Epithelial cell of esophagus (primary cell): Measurements from ENCODE around the gene APEX1.
"Not testable (repeated sequence)": the region's sequence is repeated elsewhere in the genome, so short reads cannot be mapped to it uniquely, and the experiment has no call there.

Experiments used
- DNase-seq: peaks from one replicate; pipeline ENCODE4 v3.0.0; 2010; ENCODE audit warnings: low read depth
- H3K4me3 ChIP-seq: 2 replicates; pipeline ENCODE4 v1.5.1; 2011; ENCODE audit warnings: mild to moderate bottlenecking, low read length, control low read depth
- CTCF ChIP-seq: IDR thresholded peaks from 2 replicates; pipeline ENCODE4 v1.5.1; 2011; ENCODE audit warnings: low read depth, mild to moderate bottlenecking, low read length, control low read depth, inconsistent platforms; ENCODE audit not compliant: insufficient read depth; ENCODE audit errors: missing control alignments

Gene APEX1

GRCh38 chr14:20436363-20436755 lies 18.7 kb upstream of the APEX1 start:
- DNase-seq: peak; percentile 60
- no peak overlapping the region for H3K4me3 ChIP-seq
- no peak for TF ChIP-seq CTCF

- no peak for DNase-seq
- no peak overlapping the region for H3K4me3 ChIP-seq
- TF ChIP-seq CTCF: no peak
These were observed 16.4 kb upstream of the APEX1 start for GRCh38 chr14:20438664-20439063.

- no peak overlapping the region for H3K4me3 ChIP-seq
- DNase-seq: no peak
- no peak for TF ChIP-seq CTCF
These were observed 14.6 kb upstream of the APEX1 start for GRCh38 chr14:20440465-20440864.

- no peak for TF ChIP-seq CTCF
- H3K4me3 ChIP-seq: no peak overlapping the region
- DNase-seq: no peak
These were observed 14.1 kb upstream of the APEX1 start for GRCh38 chr14:20440882-20441281.

- TF ChIP-seq CTCF: no peak
These were observed 13.6 kb upstream of the APEX1 start for GRCh38 chr14:20441461-20441860.

GRCh38 chr14:20443650-20444049 lies 11.4 kb upstream of the APEX1 start:
- not testable (repeated sequence) for H3K4me3 ChIP-seq, DNase-seq

More at GRCh38 chr14:20441461-20441860, 13.6 kb upstream of the APEX1 start:
- no peak for DNase-seq
- no peak overlapping the region for H3K4me3 ChIP-seq

GRCh38 chr14:20446889-20447288 lies 8.1 kb upstream of the APEX1 start:
- no peak for DNase-seq
- no peak for TF ChIP-seq CTCF

GRCh38 chr14:20452831-20453230 lies 2.2 kb upstream of the APEX1 start:
- not testable (repeated sequence) for H3K4me3 ChIP-seq, DNase-seq

More at GRCh38 chr14:20446889-20447288, 8.1 kb upstream of the APEX1 start:
- H3K4me3 ChIP-seq: no peak overlapping the region
